ENCODE data around the gene AADACL4. TPM values are rescaled to one million over a fixed set of nuclear protein-coding genes. Genes with fewer than 3 reads are reported as not detected.
A peak's percentile ranks its signal among the peaks of the same experiment; 100 is the strongest.

Gene AADACL4
- total RNA-seq, 2 donors from 2014 or later = not detected

DNA sequence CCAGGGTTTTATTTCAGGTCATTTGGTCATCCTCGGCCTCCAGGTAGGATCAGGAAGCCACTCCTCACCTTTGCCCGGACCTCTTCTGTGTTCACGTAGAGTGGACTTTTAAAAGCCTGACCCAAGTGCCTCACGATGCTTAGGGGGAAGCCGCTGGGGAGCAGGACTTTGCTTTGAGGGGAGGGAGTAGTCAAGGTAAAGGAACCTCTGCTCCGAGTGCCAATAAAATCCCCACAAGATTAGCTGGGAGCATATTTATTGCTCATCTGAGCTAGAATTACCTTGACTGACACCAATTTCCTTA is 25.3 kb upstream of the AADACL4 start:
- Mint-ChIP-seq H3K9me3 (no peaks in the 10 kb centered on the region), H3K4me1 (peaks cover 28% of the 10 kb centered on the region), H3K36me3 (ENCODE audit: low read depth) (peaks cover 3% of the 10 kb centered on the region), H3K27me3 (ENCODE audit: insufficient read depth) (peaks cover 67% of the 10 kb centered on the region), H3K27ac (peak overlapping the region; percentile 97), H3K4me3 (peak overlapping the region; percentile 86)
- Histone ChIP-seq H3K27me3 (ENCODE audit: control insufficient read depth, insufficient read depth, low read length, poor library complexity, severe bottlenecking) (peaks cover 37% of the 10 kb centered on the region), H3K4me1 (ENCODE audit: control insufficient read depth, insufficient read depth, low read length) (peaks cover 7% of the 10 kb centered on the region), H3K9ac (ENCODE audit: extremely low read depth, low read length, poor library complexity, severe bottlenecking) (peak overlapping the region; percentile 74), H3K27ac (ENCODE audit: low read depth, low read length) (no peak overlapping the region), H3K36me3 (ENCODE audit: control insufficient read depth, insufficient read depth, low read length) (no peaks in the 10 kb centered on the region), H3K4me3 (ENCODE audit: low read length) (peak overlapping the region; percentile 96), H3K9me3 (ENCODE audit: control insufficient read depth, low read length) (no peaks in the 10 kb centered on the region)
- no peak for DNase-seq
- TF ChIP-seq, protein P1, sequence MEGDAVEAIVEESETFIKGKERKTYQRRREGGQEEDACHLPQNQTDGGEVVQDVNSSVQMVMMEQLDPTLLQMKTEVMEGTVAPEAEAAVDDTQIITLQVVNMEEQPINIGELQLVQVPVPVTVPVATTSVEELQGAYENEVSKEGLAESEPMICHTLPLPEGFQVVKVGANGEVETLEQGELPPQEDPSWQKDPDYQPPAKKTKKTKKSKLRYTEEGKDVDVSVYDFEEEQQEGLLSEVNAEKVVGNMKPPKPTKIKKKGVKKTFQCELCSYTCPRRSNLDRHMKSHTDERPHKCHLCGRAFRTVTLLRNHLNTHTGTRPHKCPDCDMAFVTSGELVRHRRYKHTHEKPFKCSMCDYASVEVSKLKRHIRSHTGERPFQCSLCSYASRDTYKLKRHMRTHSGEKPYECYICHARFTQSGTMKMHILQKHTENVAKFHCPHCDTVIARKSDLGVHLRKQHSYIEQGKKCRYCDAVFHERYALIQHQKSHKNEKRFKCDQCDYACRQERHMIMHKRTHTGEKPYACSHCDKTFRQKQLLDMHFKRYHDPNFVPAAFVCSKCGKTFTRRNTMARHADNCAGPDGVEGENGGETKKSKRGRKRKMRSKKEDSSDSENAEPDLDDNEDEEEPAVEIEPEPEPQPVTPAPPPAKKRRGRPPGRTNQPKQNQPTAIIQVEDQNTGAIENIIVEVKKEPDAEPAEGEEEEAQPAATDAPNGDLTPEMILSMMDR (conservative IDR thresholded peaks at IDR 0.05) = no peak
- 0 to 3% methylated on average over 5 to 6 of the region's 6 CpGs for WGBS, 2 experiments (ENCODE audit: insufficient coverage in 1 of 2, insufficient read length in 1 of 2)

DNA sequence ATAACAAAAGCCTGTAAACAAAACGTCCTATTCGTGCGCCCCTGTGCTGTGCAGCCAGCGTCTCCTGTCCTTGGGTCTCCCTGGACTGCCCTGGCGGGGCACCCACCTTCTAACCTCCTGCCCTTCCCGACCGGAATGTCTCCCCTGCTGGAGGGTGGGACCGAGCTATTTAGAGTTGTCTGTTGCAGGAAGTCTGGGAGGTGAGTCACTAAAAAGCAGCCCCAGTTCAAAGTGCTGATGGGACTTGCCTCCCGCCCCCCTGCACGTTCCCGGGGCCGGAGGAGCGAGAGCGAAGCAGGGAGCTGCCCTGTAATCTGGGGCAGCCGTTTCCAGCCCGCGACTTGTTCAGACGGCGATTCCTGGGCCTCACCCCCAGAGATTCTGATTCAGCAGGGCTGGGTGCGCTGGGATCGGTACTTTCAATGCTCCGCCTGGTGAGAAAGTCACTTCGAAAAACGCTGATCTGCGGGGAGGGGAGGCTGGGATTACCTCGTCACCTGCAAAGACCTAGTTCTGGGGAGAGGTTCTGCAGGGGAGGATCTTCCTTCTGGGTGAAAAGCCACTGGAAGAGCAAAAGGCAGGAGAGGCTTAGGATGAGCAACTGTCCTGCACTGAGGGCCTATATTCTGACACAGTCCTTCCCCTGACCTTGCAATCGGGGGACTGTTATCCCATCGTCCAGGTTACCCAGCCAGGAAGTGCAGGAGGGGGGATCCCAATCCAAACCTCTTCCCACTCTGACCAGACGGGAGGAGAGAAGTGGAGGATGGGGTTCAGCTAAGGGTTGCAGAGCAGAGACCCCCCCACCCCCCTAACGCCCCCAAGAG is 24.7 kb upstream of the AADACL4 start:
- peak overlapping the region; percentile 74 for H3K9ac ChIP-seq (ENCODE audit: extremely low read depth, low read length, poor library complexity, severe bottlenecking)

DNA sequence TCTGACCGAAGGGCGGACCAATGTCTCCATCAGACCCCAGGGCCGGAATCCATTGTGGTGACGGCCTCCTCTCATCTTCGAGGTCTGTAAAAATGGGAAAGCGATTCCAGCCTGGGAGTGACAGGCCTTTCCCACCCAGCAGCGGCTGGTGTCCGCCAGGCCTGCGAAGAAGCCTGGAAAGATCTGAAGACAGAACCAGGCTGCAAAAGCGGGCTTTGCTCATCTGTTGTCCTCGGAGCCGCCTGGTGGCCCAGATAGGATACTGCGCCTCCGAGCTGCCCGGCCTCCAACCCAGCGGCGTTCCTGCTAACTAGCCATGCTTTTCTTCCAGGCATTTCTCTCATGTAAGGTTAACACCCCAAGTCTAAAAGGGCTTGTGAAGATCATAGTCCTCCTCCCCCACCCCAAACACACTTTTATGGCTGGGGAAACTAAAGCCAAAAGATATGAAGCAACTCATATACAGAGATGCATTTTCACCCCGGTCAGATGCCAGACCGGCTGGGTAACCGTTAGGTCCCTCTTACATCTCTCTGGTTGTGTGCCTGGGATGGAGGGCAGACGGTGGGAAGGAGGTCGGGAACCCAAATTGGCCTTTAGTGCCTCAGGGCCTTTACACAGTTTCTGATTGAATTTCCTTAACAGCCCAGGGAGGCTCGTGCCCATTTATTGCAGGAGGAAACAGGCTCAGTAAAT is 23.9 kb upstream of the AADACL4 start:
- Histone ChIP-seq H3K27ac (ENCODE audit: low read depth, low read length) (no peak overlapping the region), H3K9ac (ENCODE audit: extremely low read depth, low read length, poor library complexity, severe bottlenecking) (no peak overlapping the region), H3K9me3 (ENCODE audit: control insufficient read depth, low read length) (no peaks in the 10 kb centered on the region), H3K36me3 (ENCODE audit: control insufficient read depth, insufficient read depth, low read length) (no peaks in the 10 kb centered on the region), H3K4me3 (ENCODE audit: low read length) (peak overlapping the region; percentile 96), H3K27me3 (ENCODE audit: control insufficient read depth, insufficient read depth, low read length, poor library complexity, severe bottlenecking) (peaks cover 24% of the 10 kb centered on the region), H3K4me1 (ENCODE audit: control insufficient read depth, insufficient read depth, low read length) (peaks cover 4% of the 10 kb centered on the region)
- Mint-ChIP-seq H3K4me1 (peaks cover 20% of the 10 kb centered on the region), H3K36me3 (ENCODE audit: low read depth) (no peaks in the 10 kb centered on the region), H3K4me3 (peak overlapping the region; percentile 86), H3K27me3 (ENCODE audit: insufficient read depth) (peaks cover 59% of the 10 kb centered on the region), H3K27ac (no peak overlapping the region), H3K9me3 (no peaks in the 10 kb centered on the region)
- 22 to 27% methylated on average over 10 to 23 of the region's 23 CpGs for WGBS, 2 experiments (ENCODE audit: insufficient coverage in 1 of 2, insufficient read length in 1 of 2)
- DNase-seq = peak; percentile 96
- TF ChIP-seq, protein P1 (conservative IDR thresholded peaks at IDR 0.05) = peak; percentile 96

More for the DNA sequence above, 24.7 kb upstream of the AADACL4 start:
- peak overlapping the region; percentile 86 for H3K4me3 Mint-ChIP-seq
- peaks cover 7% of the 10 kb centered on the region for H3K4me1 ChIP-seq (ENCODE audit: control insufficient read depth, insufficient read depth, low read length)
- peaks cover 32% of the 10 kb centered on the region for H3K27me3 ChIP-seq (ENCODE audit: control insufficient read depth, insufficient read depth, low read length, poor library complexity, severe bottlenecking)
- H3K27me3 Mint-ChIP-seq (ENCODE audit: insufficient read depth) = peaks cover 64% of the 10 kb centered on the region
- H3K27ac Mint-ChIP-seq = peak overlapping the region; percentile 97
- 3 to 6% methylated on average over 16 to 30 of the region's 30 CpGs for WGBS, 2 experiments (ENCODE audit: insufficient coverage in 1 of 2, insufficient read length in 1 of 2)
- H3K36me3 ChIP-seq (ENCODE audit: control insufficient read depth, insufficient read depth, low read length) = no peaks in the 10 kb centered on the region
- H3K9me3 ChIP-seq (ENCODE audit: control insufficient read depth, low read length) = no peaks in the 10 kb centered on the region
- peaks cover 3% of the 10 kb centered on the region for H3K36me3 Mint-ChIP-seq (ENCODE audit: low read depth)
- no peak overlapping the region for H3K27ac ChIP-seq (ENCODE audit: low read depth, low read length)
- TF ChIP-seq, protein P1 (conservative IDR thresholded peaks at IDR 0.05) = no peak
- peak overlapping the region; percentile 96 for H3K4me3 ChIP-seq (ENCODE audit: low read length)
- no peaks in the 10 kb centered on the region for H3K9me3 Mint-ChIP-seq
- DNase-seq = peak; percentile 91
- H3K4me1 Mint-ChIP-seq = peaks cover 27% of the 10 kb centered on the region
